ENCODE data around the gene FLNA.

GRCh38 chrX:154369449-154370299 is 4.8 kb downstream of the FLNA start:
- TF ChIP-seq CTCF (IDR thresholded peaks at IDR 0.05; ENCODE audit: insufficient read depth, low read depth, low read length) (no peak), EZH2 (IDR thresholded peaks at IDR 0.05; ENCODE audit: insufficient read depth, low read length) (no peak)

All from astrocyte (in vitro differentiated cells and primary cell).